ENCODE measurements around the gene CCNL1.

DNA sequence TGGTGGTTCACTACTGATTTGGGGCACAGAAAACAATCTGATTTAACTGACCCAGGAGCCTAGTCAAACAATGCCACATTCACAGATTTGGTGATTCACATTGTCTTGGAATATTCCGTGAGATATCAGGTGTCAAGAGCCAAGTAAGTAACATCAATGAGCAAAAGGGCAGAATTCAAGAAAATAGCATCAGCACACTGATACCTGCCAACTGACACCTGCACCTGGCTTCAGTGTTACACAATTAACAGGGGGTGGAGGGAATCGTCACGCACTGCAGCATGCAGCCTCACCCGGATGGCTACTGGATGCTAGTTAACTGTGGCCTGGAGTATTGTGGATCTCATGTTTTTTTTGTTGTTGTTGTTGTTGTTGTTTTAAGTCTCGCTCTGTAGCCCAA, 17.6 kb downstream of the CCNL1 start:
- no peak for TF ChIP-seq EZH2 (IDR thresholded peaks at IDR 0.05; ENCODE audit: low read length)
- TF ChIP-seq, protein P1, sequence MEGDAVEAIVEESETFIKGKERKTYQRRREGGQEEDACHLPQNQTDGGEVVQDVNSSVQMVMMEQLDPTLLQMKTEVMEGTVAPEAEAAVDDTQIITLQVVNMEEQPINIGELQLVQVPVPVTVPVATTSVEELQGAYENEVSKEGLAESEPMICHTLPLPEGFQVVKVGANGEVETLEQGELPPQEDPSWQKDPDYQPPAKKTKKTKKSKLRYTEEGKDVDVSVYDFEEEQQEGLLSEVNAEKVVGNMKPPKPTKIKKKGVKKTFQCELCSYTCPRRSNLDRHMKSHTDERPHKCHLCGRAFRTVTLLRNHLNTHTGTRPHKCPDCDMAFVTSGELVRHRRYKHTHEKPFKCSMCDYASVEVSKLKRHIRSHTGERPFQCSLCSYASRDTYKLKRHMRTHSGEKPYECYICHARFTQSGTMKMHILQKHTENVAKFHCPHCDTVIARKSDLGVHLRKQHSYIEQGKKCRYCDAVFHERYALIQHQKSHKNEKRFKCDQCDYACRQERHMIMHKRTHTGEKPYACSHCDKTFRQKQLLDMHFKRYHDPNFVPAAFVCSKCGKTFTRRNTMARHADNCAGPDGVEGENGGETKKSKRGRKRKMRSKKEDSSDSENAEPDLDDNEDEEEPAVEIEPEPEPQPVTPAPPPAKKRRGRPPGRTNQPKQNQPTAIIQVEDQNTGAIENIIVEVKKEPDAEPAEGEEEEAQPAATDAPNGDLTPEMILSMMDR (optimal IDR thresholded peaks at IDR 0.05 in 1 of 3, IDR thresholded peaks at IDR 0.05 in 1 of 3, conservative IDR thresholded peaks at IDR 0.05 in 1 of 3; ENCODE audit: extremely low read depth in 1 of 3, insufficient read depth in 2 of 3, low read length in 3 of 3), result no peak
